Measurements from ENCODE around the gene RAB40B.

The RAB40B gene

GRCh38 chr17:82687375-82687861 lies 11.1 kb downstream of the RAB40B start:
- H3K9me3 Mint-ChIP-seq = no peaks in the 10 kb centered on the region
- H3K4me3 Mint-ChIP-seq = no peak overlapping the region
- peaks cover 6% of the 10 kb centered on the region for H3K36me3 Mint-ChIP-seq
- no peaks in the 10 kb centered on the region for H3K4me1 Mint-ChIP-seq
- H3K27me3 Mint-ChIP-seq = no peaks in the 10 kb centered on the region
- no peak overlapping the region for H3K27ac Mint-ChIP-seq
- ATAC-seq = no peak

GRCh38 chr17:82686366-82687324 lies 11.9 kb downstream of the RAB40B start:
- Mint-ChIP-seq H3K27me3 (no peaks in the 10 kb centered on the region), H3K9me3 (peaks cover 3% of the 10 kb centered on the region), H3K4me1 (no peaks in the 10 kb centered on the region), H3K4me3 (no peak overlapping the region), H3K36me3 (peaks cover 6% of the 10 kb centered on the region), H3K27ac (no peak overlapping the region)
- ATAC-seq = no peak

GRCh38 chr17:82685291-82685690 lies 13.2 kb downstream of the RAB40B start:
- Mint-ChIP-seq H3K9me3 (peaks cover 3% of the 10 kb centered on the region), H3K27ac (no peak overlapping the region), H3K4me3 (no peak overlapping the region), H3K36me3 (peaks cover 5% of the 10 kb centered on the region), H3K4me1 (no peaks in the 10 kb centered on the region), H3K27me3 (no peaks in the 10 kb centered on the region)
- ATAC-seq = no peak

- no peak for ATAC-seq
- Mint-ChIP-seq H3K36me3 (no peaks in the 10 kb centered on the region), H3K27me3 (no peaks in the 10 kb centered on the region), H3K27ac (no peak overlapping the region), H3K4me1 (no peaks in the 10 kb centered on the region), H3K4me3 (no peak overlapping the region), H3K9me3 (peaks cover 3% of the 10 kb centered on the region)
These were observed 14.2 kb downstream of the RAB40B start for GRCh38 chr17:82684228-82684841.

GRCh38 chr17:82683534-82683933 lies 15.0 kb downstream of the RAB40B start:
- no peak overlapping the region for H3K4me3 Mint-ChIP-seq
- no peak for ATAC-seq
- no peaks in the 10 kb centered on the region for H3K27me3 Mint-ChIP-seq
- H3K27ac Mint-ChIP-seq = no peak overlapping the region
- H3K9me3 Mint-ChIP-seq = peaks cover 3% of the 10 kb centered on the region
- no peaks in the 10 kb centered on the region for H3K4me1 Mint-ChIP-seq
- H3K36me3 Mint-ChIP-seq = no peaks in the 10 kb centered on the region

GRCh38 chr17:82681547-82681946 lies 17.0 kb downstream of the RAB40B start:
- no peak for ATAC-seq
- no peak overlapping the region for H3K4me3 Mint-ChIP-seq

GRCh38 chr17:82679586-82680465 lies 18.7 kb downstream of the RAB40B start:
- no peaks in the 10 kb centered on the region for H3K36me3 Mint-ChIP-seq
- H3K27ac Mint-ChIP-seq = no peak overlapping the region
- no peak for ATAC-seq
- peaks cover 3% of the 10 kb centered on the region for H3K9me3 Mint-ChIP-seq
- H3K4me3 Mint-ChIP-seq = no peak overlapping the region
- H3K4me1 Mint-ChIP-seq = no peaks in the 10 kb centered on the region
- H3K27me3 Mint-ChIP-seq = peaks cover 10% of the 10 kb centered on the region

More at GRCh38 chr17:82681547-82681946, 17.0 kb downstream of the RAB40B start:
- no peak overlapping the region for H3K27ac Mint-ChIP-seq
- H3K9me3 Mint-ChIP-seq = peaks cover 3% of the 10 kb centered on the region
- peaks cover 10% of the 10 kb centered on the region for H3K27me3 Mint-ChIP-seq
- no peaks in the 10 kb centered on the region for H3K4me1 Mint-ChIP-seq
- no peaks in the 10 kb centered on the region for H3K36me3 Mint-ChIP-seq

GRCh38 chr17:82678265-82678891 lies 20.1 kb downstream of the RAB40B start:
- Mint-ChIP-seq H3K9me3 (peaks cover 3% of the 10 kb centered on the region), H3K4me1 (no peaks in the 10 kb centered on the region)
- no peak for ATAC-seq

GRCh38 chr17:82677353-82677925 lies 21.1 kb downstream of the RAB40B start:
- H3K27ac Mint-ChIP-seq = no peak overlapping the region
- H3K4me3 Mint-ChIP-seq = no peak overlapping the region
- no peak for ATAC-seq
- no peaks in the 10 kb centered on the region for H3K4me1 Mint-ChIP-seq
- H3K9me3 Mint-ChIP-seq = peaks cover 3% of the 10 kb centered on the region
- no peaks in the 10 kb centered on the region for H3K36me3 Mint-ChIP-seq
- peaks cover 10% of the 10 kb centered on the region for H3K27me3 Mint-ChIP-seq

More at GRCh38 chr17:82678265-82678891, 20.1 kb downstream of the RAB40B start:
- Mint-ChIP-seq H3K4me3 (no peak overlapping the region), H3K27me3 (peaks cover 10% of the 10 kb centered on the region), H3K36me3 (no peaks in the 10 kb centered on the region), H3K27ac (no peak overlapping the region)

- Mint-ChIP-seq H3K4me1 (no peaks in the 10 kb centered on the region), H3K4me3 (no peak overlapping the region), H3K27me3 (peaks cover 10% of the 10 kb centered on the region), H3K9me3 (no peaks in the 10 kb centered on the region), H3K27ac (no peak overlapping the region), H3K36me3 (no peaks in the 10 kb centered on the region)
- no peak for ATAC-seq
These were observed 22.8 kb downstream of the RAB40B start for GRCh38 chr17:82675476-82676245.

- Mint-ChIP-seq H3K36me3 (no peaks in the 10 kb centered on the region), H3K27ac (no peak overlapping the region), H3K4me1 (no peaks in the 10 kb centered on the region), H3K9me3 (no peaks in the 10 kb centered on the region), H3K4me3 (no peak overlapping the region), H3K27me3 (peaks cover 10% of the 10 kb centered on the region)
- no peak for ATAC-seq
These were observed 23.6 kb downstream of the RAB40B start for GRCh38 chr17:82674656-82675475.

- Mint-ChIP-seq H3K4me3 (no peak overlapping the region), H3K27me3 (no peaks in the 10 kb centered on the region), H3K27ac (no peak overlapping the region), H3K4me1 (peaks cover 8% of the 10 kb centered on the region), H3K36me3 (no peaks in the 10 kb centered on the region), H3K9me3 (no peaks in the 10 kb centered on the region)
- no peak for ATAC-seq
These were observed 27.6 kb downstream of the RAB40B start for GRCh38 chr17:82670661-82671450.
